ENCODE results near the gene FYN. TPM values are rescaled to one million over a fixed set of nuclear protein-coding genes. Genes with fewer than 3 reads are reported as not detected.
"Not testable (repeated sequence)": the region's sequence is repeated elsewhere in the genome, so short reads cannot be mapped to it uniquely, and the experiment has no call there.

FYN gene
- total RNA-seq, 1 experiment from 2014 or later = 18.5 TPM

DNA sequence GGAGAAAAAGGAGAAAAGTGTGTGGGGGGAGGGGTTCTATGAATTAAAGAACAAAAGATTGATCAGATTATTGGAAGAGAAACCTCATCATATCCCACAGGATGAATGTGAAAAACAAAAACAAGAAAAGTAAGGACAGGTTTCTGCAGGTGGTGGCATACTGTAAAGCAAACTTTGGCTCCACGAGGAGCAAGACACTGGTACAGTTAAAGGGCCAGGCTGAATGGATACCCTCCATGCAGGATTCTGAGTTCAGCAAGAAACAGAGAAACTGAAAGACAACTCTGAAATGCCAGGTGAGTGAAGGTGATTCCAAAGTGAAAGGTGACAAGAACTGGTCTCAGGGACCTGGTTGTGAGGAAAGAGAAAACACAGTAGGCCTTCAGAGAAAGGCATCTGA lies 37.4 kb downstream of the FYN start:
- ChIA-PET RAD21 (ENCODE audit: low non-redundant PET in 1 of 2, low total read pairs in 2 of 2, uncharacterized antibody in 2 of 2, unreplicated experiment in 2 of 2) (no interaction called here), CTCF (no interaction called here), POLR2A (no interaction called here)
- no peak overlapping the region for H3K27ac ChIP-seq (ENCODE audit: low read depth, low read length)
- no peak overlapping the region for H3K9ac ChIP-seq (ENCODE audit: low read length)
- no peak overlapping the region for H2AFZ ChIP-seq (ENCODE audit: low read depth, low read length, poor library complexity, severe bottlenecking)
- intact Hi-C loops (cut with micrococcal nuclease) = no loop called here
- no peak for DNase-seq (ENCODE audit: low read depth, low spot score)
- no peak for ATAC-seq
- no peaks in the 10 kb centered on the region for H3K27me3 ChIP-seq (ENCODE audit: insufficient read depth, low read length)
- no peaks in the 10 kb centered on the region for H3K9me2 ChIP-seq (ENCODE audit: insufficient read depth)
- H4K20me1 ChIP-seq (ENCODE audit: insufficient read depth) = no peaks in the 10 kb centered on the region
- H3K9me3 ChIP-seq (ENCODE audit: control insufficient read depth in 1 of 2, insufficient read depth in 1 of 2, low read depth in 1 of 2, low read length in 2 of 2) = no peaks in the 10 kb centered on the region
- no peak for TF ChIP-seq POLR2AphosphoS5 (IDR thresholded peaks at IDR 0.05; ENCODE audit: low read depth, low read length)
- no peak for TF ChIP-seq ZNF274 (IDR thresholded peaks at IDR 0.05; ENCODE audit: low read depth, low read length)
- no peak for TF ChIP-seq EGR1 (IDR thresholded peaks at IDR 0.05; ENCODE audit: low read depth)
- TF ChIP-seq, protein P1, sequence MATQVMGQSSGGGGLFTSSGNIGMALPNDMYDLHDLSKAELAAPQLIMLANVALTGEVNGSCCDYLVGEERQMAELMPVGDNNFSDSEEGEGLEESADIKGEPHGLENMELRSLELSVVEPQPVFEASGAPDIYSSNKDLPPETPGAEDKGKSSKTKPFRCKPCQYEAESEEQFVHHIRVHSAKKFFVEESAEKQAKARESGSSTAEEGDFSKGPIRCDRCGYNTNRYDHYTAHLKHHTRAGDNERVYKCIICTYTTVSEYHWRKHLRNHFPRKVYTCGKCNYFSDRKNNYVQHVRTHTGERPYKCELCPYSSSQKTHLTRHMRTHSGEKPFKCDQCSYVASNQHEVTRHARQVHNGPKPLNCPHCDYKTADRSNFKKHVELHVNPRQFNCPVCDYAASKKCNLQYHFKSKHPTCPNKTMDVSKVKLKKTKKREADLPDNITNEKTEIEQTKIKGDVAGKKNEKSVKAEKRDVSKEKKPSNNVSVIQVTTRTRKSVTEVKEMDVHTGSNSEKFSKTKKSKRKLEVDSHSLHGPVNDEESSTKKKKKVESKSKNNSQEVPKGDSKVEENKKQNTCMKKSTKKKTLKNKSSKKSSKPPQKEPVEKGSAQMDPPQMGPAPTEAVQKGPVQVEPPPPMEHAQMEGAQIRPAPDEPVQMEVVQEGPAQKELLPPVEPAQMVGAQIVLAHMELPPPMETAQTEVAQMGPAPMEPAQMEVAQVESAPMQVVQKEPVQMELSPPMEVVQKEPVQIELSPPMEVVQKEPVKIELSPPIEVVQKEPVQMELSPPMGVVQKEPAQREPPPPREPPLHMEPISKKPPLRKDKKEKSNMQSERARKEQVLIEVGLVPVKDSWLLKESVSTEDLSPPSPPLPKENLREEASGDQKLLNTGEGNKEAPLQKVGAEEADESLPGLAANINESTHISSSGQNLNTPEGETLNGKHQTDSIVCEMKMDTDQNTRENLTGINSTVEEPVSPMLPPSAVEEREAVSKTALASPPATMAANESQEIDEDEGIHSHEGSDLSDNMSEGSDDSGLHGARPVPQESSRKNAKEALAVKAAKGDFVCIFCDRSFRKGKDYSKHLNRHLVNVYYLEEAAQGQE (IDR thresholded peaks at IDR 0.05; ENCODE audit: low read depth) = no peak
- TF ChIP-seq SRF (IDR thresholded peaks at IDR 0.05; ENCODE audit: low read depth) = no peak
- no peak for TF ChIP-seq MAX (IDR thresholded peaks at IDR 0.05)
- TF ChIP-seq RAD21 (IDR thresholded peaks at IDR 0.05; ENCODE audit: low read depth) = no peak
- no peak for TF ChIP-seq EZH2phosphoT487 (IDR thresholded peaks at IDR 0.05; ENCODE audit: borderline replicate concordance)
- no peak for TF ChIP-seq ELF1 (IDR thresholded peaks at IDR 0.05; ENCODE audit: borderline replicate concordance, low read depth)
- no peak for TF ChIP-seq JUND (IDR thresholded peaks at IDR 0.05)
- TF ChIP-seq, protein P2, sequence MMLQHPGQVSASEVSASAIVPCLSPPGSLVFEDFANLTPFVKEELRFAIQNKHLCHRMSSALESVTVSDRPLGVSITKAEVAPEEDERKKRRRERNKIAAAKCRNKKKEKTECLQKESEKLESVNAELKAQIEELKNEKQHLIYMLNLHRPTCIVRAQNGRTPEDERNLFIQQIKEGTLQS (IDR thresholded peaks at IDR 0.05) = no peak
- no peak for TF ChIP-seq CBX3 (IDR thresholded peaks at IDR 0.05; ENCODE audit: low read depth)
- TF ChIP-seq, protein P3, sequence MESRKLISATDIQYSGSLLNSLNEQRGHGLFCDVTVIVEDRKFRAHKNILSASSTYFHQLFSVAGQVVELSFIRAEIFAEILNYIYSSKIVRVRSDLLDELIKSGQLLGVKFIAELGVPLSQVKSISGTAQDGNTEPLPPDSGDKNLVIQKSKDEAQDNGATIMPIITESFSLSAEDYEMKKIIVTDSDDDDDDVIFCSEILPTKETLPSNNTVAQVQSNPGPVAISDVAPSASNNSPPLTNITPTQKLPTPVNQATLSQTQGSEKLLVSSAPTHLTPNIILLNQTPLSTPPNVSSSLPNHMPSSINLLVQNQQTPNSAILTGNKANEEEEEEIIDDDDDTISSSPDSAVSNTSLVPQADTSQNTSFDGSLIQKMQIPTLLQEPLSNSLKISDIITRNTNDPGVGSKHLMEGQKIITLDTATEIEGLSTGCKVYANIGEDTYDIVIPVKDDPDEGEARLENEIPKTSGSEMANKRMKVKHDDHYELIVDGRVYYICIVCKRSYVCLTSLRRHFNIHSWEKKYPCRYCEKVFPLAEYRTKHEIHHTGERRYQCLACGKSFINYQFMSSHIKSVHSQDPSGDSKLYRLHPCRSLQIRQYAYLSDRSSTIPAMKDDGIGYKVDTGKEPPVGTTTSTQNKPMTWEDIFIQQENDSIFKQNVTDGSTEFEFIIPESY (IDR thresholded peaks at IDR 0.05; ENCODE audit: extremely low read depth, insufficient replicate concordance, low read length) = no peak
- TF ChIP-seq ZFX (IDR thresholded peaks at IDR 0.05) = no peak
- no peak for TF ChIP-seq TCF7L2 (IDR thresholded peaks at IDR 0.05; ENCODE audit: borderline replicate concordance, extremely low read depth, insufficient read depth, insufficient read length)
- TF ChIP-seq EZH2 (IDR thresholded peaks at IDR 0.05) = no peak
- TF ChIP-seq FOSL1 (IDR thresholded peaks at IDR 0.05; ENCODE audit: low read depth) = no peak
- BruUV-seq (replicated peaks) = no TSS peak
- H3K4me2 ChIP-seq (ENCODE audit: low read length) = no peak overlapping the region
- H3K4me3 ChIP-seq (replicated peaks in 1 of 2; ENCODE audit: low read depth in 1 of 2, low read length in 2 of 2) = no peak overlapping the region
- no peaks in the 10 kb centered on the region for H3K36me3 ChIP-seq (ENCODE audit: control insufficient read depth in 1 of 2, insufficient read depth in 2 of 2, low read length in 2 of 2)
- H3K79me2 ChIP-seq (ENCODE audit: insufficient read depth, low read length) = no peaks in the 10 kb centered on the region
- H3K4me1 ChIP-seq (ENCODE audit: control insufficient read depth in 1 of 2, insufficient read depth in 2 of 2, low read length in 2 of 2) = no peaks in the 10 kb centered on the region

DNA sequence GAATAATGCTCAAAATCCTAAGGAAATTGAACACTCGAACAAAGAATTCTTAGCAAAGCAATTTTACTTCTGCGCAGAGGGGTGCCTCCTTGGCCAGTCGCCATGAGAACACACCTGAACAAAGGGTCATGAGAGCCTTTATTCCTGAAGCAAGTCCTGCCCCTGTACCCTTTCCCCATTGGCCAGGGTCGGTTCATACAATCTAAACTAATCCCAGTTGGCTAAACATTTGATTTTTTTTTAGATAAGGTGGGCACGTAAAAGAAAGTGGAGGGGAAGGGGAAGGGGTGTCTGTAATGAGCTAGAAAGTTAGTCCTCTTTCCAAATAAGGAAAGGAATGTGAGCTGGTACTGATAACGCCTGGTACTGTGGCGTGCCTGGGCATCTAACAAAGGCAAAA lies 37.9 kb downstream of the FYN start:
- DNase-seq (ENCODE audit: low read depth, low spot score); H3K36me3 ChIP-seq (ENCODE audit: control insufficient read depth in 1 of 2, insufficient read depth in 2 of 2, low read length in 2 of 2); H3K27ac ChIP-seq (ENCODE audit: low read depth, low read length); H4K20me1 ChIP-seq (ENCODE audit: insufficient read depth); H3K4me2 ChIP-seq (ENCODE audit: low read length); H3K27me3 ChIP-seq (ENCODE audit: insufficient read depth, low read length); H2AFZ ChIP-seq (ENCODE audit: low read depth, low read length, poor library complexity, severe bottlenecking); H3K79me2 ChIP-seq (ENCODE audit: insufficient read depth, low read length); H3K4me3 ChIP-seq (replicated peaks in 1 of 2; ENCODE audit: low read depth in 1 of 2, low read length in 2 of 2); H3K9ac ChIP-seq (ENCODE audit: low read length); H3K9me3 ChIP-seq (ENCODE audit: control insufficient read depth in 1 of 2, insufficient read depth in 1 of 2, low read depth in 1 of 2, low read length in 2 of 2); POLR2A ChIA-PET; H3K4me1 ChIP-seq (ENCODE audit: control insufficient read depth in 1 of 2, insufficient read depth in 2 of 2, low read length in 2 of 2); H3K9me2 ChIP-seq (ENCODE audit: insufficient read depth); intact Hi-C loops (cut with micrococcal nuclease); ATAC-seq; BruUV-seq (replicated peaks); CTCF ChIA-PET: not testable (repeated sequence)
- RAD21 ChIA-PET (ENCODE audit: low non-redundant PET in 1 of 2, low total read pairs in 2 of 2, uncharacterized antibody in 2 of 2, unreplicated experiment in 2 of 2) = interaction anchor here in 1 of 2 experiments (0.7 kb wide), 1 partner anchor 123 kb away, joined by 3 read pairs; no protein-coding TSS in a partner anchor
